Heart left ventricle (tissue), 16 donors: ENCODE results near the gene CLEC16A. TPM values are rescaled to one million over a fixed set of nuclear protein-coding genes. Genes with fewer than 3 reads are reported as not detected.

Experiments used
- ATAC-seq, 4 donors: fragments of 200-7000 bp; cut with Tn5 transposase; one replicate each; pipeline ENCODE4 v1.9.1; 2020 to 2022; ENCODE audit warnings: moderate library complexity in 4 of 4, mild to moderate bottlenecking in 3 of 4, moderate number of reproducible peaks in 1 of 4
- DNase-seq, 5 donors: peaks; one replicate each; pipeline ENCODE4 v3.0.0-alpha.2; 2020
- H3K27ac ChIP-seq, 12 donors: fragments of 200-600 bp; sonication (generic) in 4 of 12; one replicate each; pipeline versions ENCODE4 v1.5.0 to v1.8.0; 2016 to 2022; ENCODE audit warnings: mild to moderate bottlenecking in 2 of 12
- H3K27me3 ChIP-seq, 9 donors: fragments of 200-600 bp; sonication (generic) in 2 of 9; one replicate each; pipeline versions ENCODE4 v1.5.1 to v1.8.0; 2016 to 2022; ENCODE audit warnings: mild to moderate bottlenecking in 3 of 9
- H3K36me3 ChIP-seq, 9 donors: fragments of 200-600 bp; sonication (generic) in 2 of 9; one replicate each; pipeline versions ENCODE4 v1.5.0 to v1.8.0; 2018 to 2022; ENCODE audit warnings: mild to moderate bottlenecking in 2 of 9
- H3K4me1 ChIP-seq, 12 donors: fragments of 200-600 bp; sonication (generic) in 4 of 12; one replicate each; pipeline versions ENCODE4 v1.5.0 to v1.8.0; 2016 to 2022; ENCODE audit warnings: mild to moderate bottlenecking in 3 of 12
- H3K4me3 ChIP-seq, 12 donors: fragments of 200-600 bp; sonication (generic) in 4 of 12; one replicate each; pipeline versions ENCODE4 v1.5.0 to v1.8.0; 2017 to 2022; ENCODE audit warnings: mild to moderate bottlenecking in 9 of 12, moderate library complexity in 4 of 12
- H3K9me3 ChIP-seq, 12 donors: fragments of 200-600 bp; sonication (generic) in 4 of 12; one replicate each; pipeline versions ENCODE4 v1.5.0 to v1.8.0; 2016 to 2022; ENCODE audit warnings: mild to moderate bottlenecking in 1 of 12
- POLR2A ChIP-seq, 2 donors: fragments of 450-650 bp; IDR thresholded peaks; one replicate each; pipeline ENCODE4 v1.6.1; 2017; ENCODE audit warnings: antibody characterized with exemption in 2 of 2, mild to moderate bottlenecking in 2 of 2, moderate library complexity in 2 of 2
- WGBS, 4 donors: extraction: QIAGEN DNeasy Blood & Tissue Kit in 2 of 4; methylation state at CpG; one replicate each; pipeline versions ENCODE4 v1.1.5 to v1.1.7; 2013 to 2018; 5-methylcytosine and 5-hydroxymethylcytosine counted together
- intact Hi-C, 10 donors: fragments of 100-400 bp; cut with DNase I; formaldehyde crosslinking; loops; one replicate each; pipeline versions ENCODE4 v1.11.1 to v1.14.2; 2022
- polyA plus RNA-seq, 2 donors: library from polyadenylated mRNA; stranded (reverse); fragments of 200-250 nt; gene quantifications; one replicate each; pipeline ENCODE4 v1.2.3, GENCODE V29; 2013
- total RNA-seq, 9 donors: library from RNA; depleted of rRNA in 2 of 9; stranded (reverse); fragments of >200 nt in 2 of 9; fragmentation: NEBNext Ultra II Directional in 3 of 9; extraction: Animal tissue kit (Norgen Biotek cat#: 25700) in 3 of 9; gene quantifications; one replicate each; pipeline versions ENCODE4 v1.1.0 to v1.2.4, GENCODE V29; 2016 to 2023
- TF ChIP-seq, protein P1 (sequence below), 12 donors: fragments of 200-600 bp; sonication (generic) in 4 of 12; IDR thresholded peaks; one replicate each; pipeline versions ENCODE4 v1.5.0 to v1.8.0; 2018 to 2022; ENCODE audit warnings: antibody characterized with exemption in 12 of 12, mild to moderate bottlenecking in 5 of 12
- donor health status: ischemic (EF 13 %, LVEDD 7.1; RV severe dilation, severe dysfunction).
- donor health status: healthy with polysubstance abuse.
- donor health status: DM: no; HTN: yes; CAD: no.
- donor health status: DM: no; HTN: no; CAD: no.
- donor health status: ischemic (EF 25% LVEDD 6.9; RV normal size, moderate dysfunction).
- donor health status: ischemic (EF 25% LVEDD 5.7; RV mildly dilated, moderate dysfunction).
- donor health status: healthy.
- donor health status: DM: yes; HTN: yes; CAD: no.
- donor health status: ischemic (EF 35%, LVEDD 5.7; RV mildly dilated, moderate dysfunction).
- donor health status: nonischemic (EF 11% LVEDD 7.7; RV severe dilation, severe dysfunction).
- donor health status: DM: yes; HTN: yes; CAD: no.
- donor health status: PGD.
- donor health status: ischemic (EF 29% LVEDD 5.4; RV normal size, mild dysfunction).
- donor health status: nonischemic (EF 23%, LVEDD 6.1; RV moderate dilation, normal function).

Gene CLEC16A
- total and polyA plus RNA-seq, 11 donors = 13.8 to 41.1 (median 23.7) TPM

GRCh38 chr16:11076259-11077018 lies 132.1 kb downstream of the CLEC16A start:
- WGBS, 4 donors = 85 to 88% (median 86%) methylated on average over 11 to 13 of the region's 13 CpGs
- ATAC-seq = no peak
- intact Hi-C loops = no loop called here

DNA sequence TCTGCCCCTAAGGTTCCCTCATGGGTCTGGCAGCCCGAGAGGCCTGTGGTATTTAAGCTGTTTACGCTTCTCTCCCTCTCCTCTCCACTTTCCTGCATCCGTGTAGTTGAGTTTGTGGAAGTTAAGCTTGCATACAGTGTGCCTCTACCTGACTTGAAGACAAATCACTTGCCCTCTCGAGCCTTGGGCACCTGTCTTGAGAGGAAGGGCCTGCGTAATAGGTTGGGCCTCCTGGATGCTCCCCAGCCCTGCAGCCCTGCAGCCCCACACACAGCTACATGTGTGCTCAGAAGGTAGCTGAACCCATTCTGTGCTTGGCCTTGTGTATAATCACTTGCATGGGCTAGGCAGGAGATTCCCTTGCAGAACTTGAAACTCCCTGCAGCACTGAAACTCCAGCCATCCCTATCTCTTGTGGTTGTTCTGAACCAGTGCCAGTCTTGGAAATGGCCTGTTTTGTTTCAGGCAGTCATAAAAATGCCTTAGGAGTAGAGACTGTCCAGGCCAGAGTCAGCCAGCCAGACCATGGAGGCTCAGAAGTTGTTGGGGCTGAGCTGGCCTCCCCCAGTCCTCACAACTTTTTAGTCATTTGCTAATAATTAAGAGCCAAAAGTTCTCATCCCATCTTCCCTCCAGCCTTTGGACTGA lies 134.6 kb downstream of the CLEC16A start:
- H3K36me3 ChIP-seq = peaks cover 0 to 13% (median 0%) of the 10 kb centered on the region in 9 donors
- DNase-seq (peak in 2 of 5 donors; percentile 21 to 32), ATAC-seq (peak in 3 of 4 donors; percentile 41 to 47 (median 45))
- 92 to 99% (median 96%) methylated on average over 4 to 5 of the region's 5 CpGs for WGBS, 4 donors
- intact Hi-C loops = no loop called here
- no peaks in the 10 kb centered on the region for H3K9me3 ChIP-seq
- no peak overlapping the region for H3K4me3 ChIP-seq
- peaks cover 0 to 25% (median 10%) of the 10 kb centered on the region in 12 donors for H3K4me1 ChIP-seq
- TF ChIP-seq POLR2A (IDR thresholded peaks at IDR 0.05) = no peak
- TF ChIP-seq, protein P1, sequence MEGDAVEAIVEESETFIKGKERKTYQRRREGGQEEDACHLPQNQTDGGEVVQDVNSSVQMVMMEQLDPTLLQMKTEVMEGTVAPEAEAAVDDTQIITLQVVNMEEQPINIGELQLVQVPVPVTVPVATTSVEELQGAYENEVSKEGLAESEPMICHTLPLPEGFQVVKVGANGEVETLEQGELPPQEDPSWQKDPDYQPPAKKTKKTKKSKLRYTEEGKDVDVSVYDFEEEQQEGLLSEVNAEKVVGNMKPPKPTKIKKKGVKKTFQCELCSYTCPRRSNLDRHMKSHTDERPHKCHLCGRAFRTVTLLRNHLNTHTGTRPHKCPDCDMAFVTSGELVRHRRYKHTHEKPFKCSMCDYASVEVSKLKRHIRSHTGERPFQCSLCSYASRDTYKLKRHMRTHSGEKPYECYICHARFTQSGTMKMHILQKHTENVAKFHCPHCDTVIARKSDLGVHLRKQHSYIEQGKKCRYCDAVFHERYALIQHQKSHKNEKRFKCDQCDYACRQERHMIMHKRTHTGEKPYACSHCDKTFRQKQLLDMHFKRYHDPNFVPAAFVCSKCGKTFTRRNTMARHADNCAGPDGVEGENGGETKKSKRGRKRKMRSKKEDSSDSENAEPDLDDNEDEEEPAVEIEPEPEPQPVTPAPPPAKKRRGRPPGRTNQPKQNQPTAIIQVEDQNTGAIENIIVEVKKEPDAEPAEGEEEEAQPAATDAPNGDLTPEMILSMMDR (IDR thresholded peaks at IDR 0.05) = no peak
- H3K27me3 ChIP-seq = no peaks in the 10 kb centered on the region
- peak overlapping the region in 2 of 12 donors; percentile 17 to 71 for H3K27ac ChIP-seq

More at GRCh38 chr16:11076259-11077018, 132.1 kb downstream of the CLEC16A start:
- no peak overlapping the region for H3K4me3 ChIP-seq
- peaks cover 0 to 26% (median 10%) of the 10 kb centered on the region in 9 donors for H3K36me3 ChIP-seq
- peaks cover 0 to 25% (median 10%) of the 10 kb centered on the region in 12 donors for H3K4me1 ChIP-seq
- no peak for TF ChIP-seq POLR2A (IDR thresholded peaks at IDR 0.05)
- TF ChIP-seq, protein P1 (IDR thresholded peaks at IDR 0.05) = no peak
- peak overlapping the region in 1 of 12 donors; percentile 71 for H3K27ac ChIP-seq
- no peaks in the 10 kb centered on the region for H3K9me3 ChIP-seq
- peak in 1 of 5 donors; percentile 23 for DNase-seq
- H3K27me3 ChIP-seq = no peaks in the 10 kb centered on the region

GRCh38 chr16:11079652-11080187 lies 135.4 kb downstream of the CLEC16A start:
- 67 to 82% (median 79%) methylated on average over 6 of the region's 6 CpGs for WGBS, 4 donors
- intact Hi-C loops = loop anchor here in 1 of 10 donors (10.0 kb wide), 1 partner anchor 85 kb away; no protein-coding TSS in a partner anchor
- peaks cover 0 to 13% (median 0%) of the 10 kb centered on the region in 9 donors for H3K36me3 ChIP-seq
- no peaks in the 10 kb centered on the region for H3K9me3 ChIP-seq
- H3K4me3 ChIP-seq = no peak overlapping the region
- TF ChIP-seq, protein P1 (IDR thresholded peaks at IDR 0.05) = no peak
- TF ChIP-seq POLR2A (IDR thresholded peaks at IDR 0.05) = no peak
- H3K4me1 ChIP-seq = peaks cover 0 to 28% (median 10%) of the 10 kb centered on the region in 12 donors
- DNase-seq (peak in 1 of 5 donors; percentile 19), ATAC-seq (no peak)
- no peaks in the 10 kb centered on the region for H3K27me3 ChIP-seq
- H3K27ac ChIP-seq = peak overlapping the region in 1 of 12 donors; percentile 65
